Neural cell (in vitro differentiated cells): ENCODE data around the gene PLCD1. TPM values are rescaled to one million over a fixed set of nuclear protein-coding genes. Genes with fewer than 3 reads are reported as not detected.

Experiments
- H2AFZ ChIP-seq: fragments of 200-600, 300-800 bp; sonication (generic), shearing (Covaris generic); 2 replicates; pipeline ENCODE4 v1.6.0; 2014; ENCODE audit warnings: low read depth, mild to moderate bottlenecking, antibody characterized with exemption, low read length, moderate library complexity
- H3F3A ChIP-seq: fragments of 200-600 bp; shearing (Covaris generic); 2 replicates; pipeline ENCODE4 v1.6.1; 2016; ENCODE audit warnings: mild to moderate bottlenecking, moderate library complexity, mixed read lengths, antibody characterized with exemption, low read length; ENCODE audit not compliant: insufficient read depth, poor library complexity, severe bottlenecking
- H3K27ac ChIP-seq: fragments of 200-600, 300-800 bp; sonication (generic), shearing (Covaris generic); 2 replicates; pipeline ENCODE4 v1.5.1; 2014; ENCODE audit warnings: mild to moderate bottlenecking, low read length, moderate library complexity
- H3K27me3 ChIP-seq: fragments of 300-800, 200-600 bp; sonication (generic), shearing (Covaris generic); 2 replicates; pipeline ENCODE4 v1.6.0; 2014; ENCODE audit warnings: mild to moderate bottlenecking, low read depth, low read length, moderate library complexity; ENCODE audit not compliant: insufficient read depth
- H3K36me3 ChIP-seq: fragments of 300-800, 200-600 bp; sonication (generic), shearing (Covaris generic); 2 replicates; pipeline ENCODE4 v1.5.1; 2014; ENCODE audit warnings: mild to moderate bottlenecking, antibody characterized with exemption, low read length, moderate library complexity; ENCODE audit not compliant: insufficient read depth
- H3K4me2 ChIP-seq: fragments of 300-800, 200-600 bp; sonication (generic), shearing (Covaris generic); 2 replicates; pipeline ENCODE4 v1.6.0; 2014; ENCODE audit warnings: mild to moderate bottlenecking, low read length
- H3K4me3 ChIP-seq: fragments of 300-800, 200-600 bp; sonication (generic), shearing (Covaris generic); 2 replicates; pipeline ENCODE4 v1.5.1; 2014; ENCODE audit warnings: mild to moderate bottlenecking, low read length, moderate library complexity
- H3K79me2 ChIP-seq: fragments of 200-600 bp; shearing (Covaris generic); replicated peaks from 2 replicates; pipeline ENCODE4 v1.6.0; 2014; ENCODE audit warnings: mild to moderate bottlenecking, low read length, moderate library complexity; ENCODE audit not compliant: insufficient read depth
- H3K9ac ChIP-seq: fragments of 300-800, 200-600 bp; sonication (generic), shearing (Covaris generic); 2 replicates; pipeline ENCODE4 v1.6.1; 2016; ENCODE audit warnings: mild to moderate bottlenecking, low read length, mixed read lengths
- H3K9me2 ChIP-seq: fragments of 200-600 bp; shearing (Covaris generic); 2 replicates; pipeline ENCODE4 v1.6.1; 2016; ENCODE audit warnings: mild to moderate bottlenecking, low read length, mixed read lengths; ENCODE audit not compliant: insufficient read depth
- H3K9me3 ChIP-seq: fragments of 200-600, 300-800 bp; sonication (generic), shearing (Covaris generic); 2 replicates; pipeline ENCODE4 v1.6.1; 2016; ENCODE audit warnings: mild to moderate bottlenecking, mixed run types, low read length, moderate library complexity, mixed read lengths
- H4K20me1 ChIP-seq: fragments of 200-600 bp; shearing (Covaris generic); 2 replicates; pipeline ENCODE4 v1.6.1; 2016; ENCODE audit warnings: mild to moderate bottlenecking, mixed run types; ENCODE audit not compliant: insufficient read depth
- CTCF ChIP-seq: fragments of 450-650 bp; IDR thresholded peaks from 2 replicates; pipeline ENCODE4 v1.5.1; 2014; ENCODE audit warnings: antibody characterized with exemption, mild to moderate bottlenecking, moderate library complexity; ENCODE audit not compliant: poor library complexity, severe bottlenecking
- EP300 ChIP-seq: fragments of 450-650 bp; conservative IDR thresholded peaks from 2 replicates; pipeline ENCODE4 v1.6.1; 2014; ENCODE audit warnings: antibody characterized with exemption, mild to moderate bottlenecking, moderate library complexity; ENCODE audit not compliant: poor library complexity, severe bottlenecking
- EZH2 ChIP-seq: fragments of 200-600, 300-800 bp; shearing (Covaris generic), sonication (generic); IDR thresholded peaks from 2 replicates; pipeline ENCODE4 v1.6.1; 2014; ENCODE audit warnings: antibody characterized with exemption, low read length, borderline replicate concordance, mild to moderate bottlenecking; ENCODE audit not compliant: insufficient read depth, poor library complexity, severe bottlenecking
- MXI1 ChIP-seq: fragments of 450-650 bp; conservative IDR thresholded peaks from 2 replicates; pipeline ENCODE4 v1.6.1; 2014; ENCODE audit warnings: antibody characterized with exemption, mild to moderate bottlenecking; ENCODE audit not compliant: poor library complexity, severe bottlenecking
- POLR2AphosphoS5 ChIP-seq: IDR thresholded peaks from 2 replicates; pipeline ENCODE4 v1.6.1; 2012
- RAD21 ChIP-seq: fragments of 450-650 bp; conservative IDR thresholded peaks from 2 replicates; pipeline ENCODE4 v1.6.1; 2014; ENCODE audit warnings: antibody characterized with exemption, mild to moderate bottlenecking, moderate library complexity
- SMC3 ChIP-seq: fragments of 450-650 bp; conservative IDR thresholded peaks from 2 replicates; pipeline ENCODE4 v1.6.1; 2014; ENCODE audit warnings: antibody characterized with exemption, mild to moderate bottlenecking, moderate library complexity; ENCODE audit not compliant: poor library complexity
- TAF1 ChIP-seq: IDR thresholded peaks from 2 replicates; pipeline ENCODE4 v1.6.1; 2012; ENCODE audit warnings: low read depth
- polyA plus RNA-seq: library from polyadenylated mRNA; depleted of rRNA; stranded (reverse); fragments of >200 nt; gene quantifications from 2 replicates; pipeline ENCODE4 v1.2.3, GENCODE V29; 2014
- TF ChIP-seq, protein P1 (sequence below): IDR thresholded peaks from 2 replicates; pipeline ENCODE4 v1.6.1; 2012; ENCODE audit warnings: borderline replicate concordance

Gene PLCD1
- polyA plus RNA-seq, 1 donor from 2014 or later, result 4.6 TPM

GRCh38 chr3:38003817-38004414 lies 25.5 kb downstream of the PLCD1 start:
- no peaks in the 10 kb centered on the region for H4K20me1 ChIP-seq
- H3K79me2 ChIP-seq, result no peaks in the 10 kb centered on the region
- no peak overlapping the region for H3K9ac ChIP-seq
- no peak overlapping the region for H2AFZ ChIP-seq
- TF ChIP-seq EP300 (no peak), CTCF (no peak), EZH2 (no peak), RAD21 (no peak), SMC3 (no peak), TAF1 (no peak), MXI1 (no peak), POLR2AphosphoS5 (no peak)
- TF ChIP-seq, protein P1, sequence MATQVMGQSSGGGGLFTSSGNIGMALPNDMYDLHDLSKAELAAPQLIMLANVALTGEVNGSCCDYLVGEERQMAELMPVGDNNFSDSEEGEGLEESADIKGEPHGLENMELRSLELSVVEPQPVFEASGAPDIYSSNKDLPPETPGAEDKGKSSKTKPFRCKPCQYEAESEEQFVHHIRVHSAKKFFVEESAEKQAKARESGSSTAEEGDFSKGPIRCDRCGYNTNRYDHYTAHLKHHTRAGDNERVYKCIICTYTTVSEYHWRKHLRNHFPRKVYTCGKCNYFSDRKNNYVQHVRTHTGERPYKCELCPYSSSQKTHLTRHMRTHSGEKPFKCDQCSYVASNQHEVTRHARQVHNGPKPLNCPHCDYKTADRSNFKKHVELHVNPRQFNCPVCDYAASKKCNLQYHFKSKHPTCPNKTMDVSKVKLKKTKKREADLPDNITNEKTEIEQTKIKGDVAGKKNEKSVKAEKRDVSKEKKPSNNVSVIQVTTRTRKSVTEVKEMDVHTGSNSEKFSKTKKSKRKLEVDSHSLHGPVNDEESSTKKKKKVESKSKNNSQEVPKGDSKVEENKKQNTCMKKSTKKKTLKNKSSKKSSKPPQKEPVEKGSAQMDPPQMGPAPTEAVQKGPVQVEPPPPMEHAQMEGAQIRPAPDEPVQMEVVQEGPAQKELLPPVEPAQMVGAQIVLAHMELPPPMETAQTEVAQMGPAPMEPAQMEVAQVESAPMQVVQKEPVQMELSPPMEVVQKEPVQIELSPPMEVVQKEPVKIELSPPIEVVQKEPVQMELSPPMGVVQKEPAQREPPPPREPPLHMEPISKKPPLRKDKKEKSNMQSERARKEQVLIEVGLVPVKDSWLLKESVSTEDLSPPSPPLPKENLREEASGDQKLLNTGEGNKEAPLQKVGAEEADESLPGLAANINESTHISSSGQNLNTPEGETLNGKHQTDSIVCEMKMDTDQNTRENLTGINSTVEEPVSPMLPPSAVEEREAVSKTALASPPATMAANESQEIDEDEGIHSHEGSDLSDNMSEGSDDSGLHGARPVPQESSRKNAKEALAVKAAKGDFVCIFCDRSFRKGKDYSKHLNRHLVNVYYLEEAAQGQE, result no peak
- H3K27ac ChIP-seq, result no peak overlapping the region
- no peaks in the 10 kb centered on the region for H3K9me2 ChIP-seq
- H3F3A ChIP-seq, result no peaks in the 10 kb centered on the region
- peaks cover 3% of the 10 kb centered on the region for H3K27me3 ChIP-seq
- no peak overlapping the region for H3K4me2 ChIP-seq
- H3K9me3 ChIP-seq, result no peaks in the 10 kb centered on the region
- H3K36me3 ChIP-seq, result no peaks in the 10 kb centered on the region
- H3K4me3 ChIP-seq, result no peak overlapping the region

DNA sequence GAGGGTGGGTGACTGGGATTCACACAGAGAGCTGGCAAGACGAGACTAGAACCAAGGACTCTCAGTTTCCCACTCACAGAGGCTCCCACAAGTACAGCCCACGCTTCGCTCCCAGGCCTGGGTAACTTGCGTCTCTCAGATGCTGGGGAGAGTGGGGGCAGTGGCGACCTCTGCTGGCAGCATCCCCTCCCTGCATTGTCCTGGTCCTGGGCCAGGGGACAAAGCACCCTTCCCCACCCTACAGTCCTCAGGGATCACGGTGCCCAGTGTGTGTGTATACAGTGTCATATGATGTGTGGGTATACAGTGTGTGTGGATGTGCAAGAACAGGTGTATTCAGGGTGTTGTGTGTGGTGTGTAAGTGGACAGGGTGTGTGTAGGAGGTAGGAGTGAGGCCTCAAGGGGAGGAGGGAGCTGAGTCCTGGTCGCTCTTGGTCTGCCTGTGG lies 26.0 kb downstream of the PLCD1 start:
- no peak overlapping the region for H3K4me2 ChIP-seq
- TF ChIP-seq RAD21 (peak; percentile 50), TAF1 (no peak), SMC3 (peak; percentile 56), CTCF (peak; percentile 63)
- H3K36me3 ChIP-seq, result no peaks in the 10 kb centered on the region
- no peaks in the 10 kb centered on the region for H3F3A ChIP-seq
- H3K9ac ChIP-seq, result no peak overlapping the region
- no peak overlapping the region for H3K4me3 ChIP-seq
- no peaks in the 10 kb centered on the region for H3K9me2 ChIP-seq
- H3K27me3 ChIP-seq, result peaks cover 3% of the 10 kb centered on the region
- H3K27ac ChIP-seq, result no peak overlapping the region
- no peaks in the 10 kb centered on the region for H4K20me1 ChIP-seq
- no peaks in the 10 kb centered on the region for H3K79me2 ChIP-seq
- no peak overlapping the region for H2AFZ ChIP-seq
- no peaks in the 10 kb centered on the region for H3K9me3 ChIP-seq
